ENCODE data around the gene SLC11A2.

SLC11A2 gene

DNA sequence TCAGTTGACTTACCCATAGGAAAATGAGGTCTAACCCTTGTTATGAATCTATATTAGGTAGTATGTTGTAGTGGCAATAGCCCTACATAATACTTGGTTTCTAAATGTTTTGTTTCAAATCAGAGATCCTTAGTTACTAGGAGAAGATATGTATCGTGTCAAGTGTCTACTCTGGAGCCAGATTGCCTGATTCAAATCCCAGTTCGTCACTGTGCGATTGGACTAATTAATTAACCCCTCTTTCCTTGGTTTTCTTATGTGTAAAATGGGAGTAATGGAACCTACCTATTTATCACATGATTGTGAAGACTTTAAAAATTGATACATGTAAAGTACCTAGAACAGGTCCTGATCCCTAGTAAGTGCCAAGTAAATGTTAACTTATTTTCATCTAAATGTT lies 23.3 kb upstream of the SLC11A2 start:
- no peak for DNase-seq (ENCODE audit: low read depth)
- TF ChIP-seq, protein P1, sequence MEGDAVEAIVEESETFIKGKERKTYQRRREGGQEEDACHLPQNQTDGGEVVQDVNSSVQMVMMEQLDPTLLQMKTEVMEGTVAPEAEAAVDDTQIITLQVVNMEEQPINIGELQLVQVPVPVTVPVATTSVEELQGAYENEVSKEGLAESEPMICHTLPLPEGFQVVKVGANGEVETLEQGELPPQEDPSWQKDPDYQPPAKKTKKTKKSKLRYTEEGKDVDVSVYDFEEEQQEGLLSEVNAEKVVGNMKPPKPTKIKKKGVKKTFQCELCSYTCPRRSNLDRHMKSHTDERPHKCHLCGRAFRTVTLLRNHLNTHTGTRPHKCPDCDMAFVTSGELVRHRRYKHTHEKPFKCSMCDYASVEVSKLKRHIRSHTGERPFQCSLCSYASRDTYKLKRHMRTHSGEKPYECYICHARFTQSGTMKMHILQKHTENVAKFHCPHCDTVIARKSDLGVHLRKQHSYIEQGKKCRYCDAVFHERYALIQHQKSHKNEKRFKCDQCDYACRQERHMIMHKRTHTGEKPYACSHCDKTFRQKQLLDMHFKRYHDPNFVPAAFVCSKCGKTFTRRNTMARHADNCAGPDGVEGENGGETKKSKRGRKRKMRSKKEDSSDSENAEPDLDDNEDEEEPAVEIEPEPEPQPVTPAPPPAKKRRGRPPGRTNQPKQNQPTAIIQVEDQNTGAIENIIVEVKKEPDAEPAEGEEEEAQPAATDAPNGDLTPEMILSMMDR (IDR thresholded peaks at IDR 0.05; ENCODE audit: low read depth, low read length, missing control alignments), result no peak
- in situ Hi-C loops (cut with HindIII; ENCODE audit: low sequenced_read_pairs), result no loop called here
- peak overlapping the region; percentile 82 for H3K4me3 ChIP-seq (ENCODE audit: low read depth, low read length)

DNA sequence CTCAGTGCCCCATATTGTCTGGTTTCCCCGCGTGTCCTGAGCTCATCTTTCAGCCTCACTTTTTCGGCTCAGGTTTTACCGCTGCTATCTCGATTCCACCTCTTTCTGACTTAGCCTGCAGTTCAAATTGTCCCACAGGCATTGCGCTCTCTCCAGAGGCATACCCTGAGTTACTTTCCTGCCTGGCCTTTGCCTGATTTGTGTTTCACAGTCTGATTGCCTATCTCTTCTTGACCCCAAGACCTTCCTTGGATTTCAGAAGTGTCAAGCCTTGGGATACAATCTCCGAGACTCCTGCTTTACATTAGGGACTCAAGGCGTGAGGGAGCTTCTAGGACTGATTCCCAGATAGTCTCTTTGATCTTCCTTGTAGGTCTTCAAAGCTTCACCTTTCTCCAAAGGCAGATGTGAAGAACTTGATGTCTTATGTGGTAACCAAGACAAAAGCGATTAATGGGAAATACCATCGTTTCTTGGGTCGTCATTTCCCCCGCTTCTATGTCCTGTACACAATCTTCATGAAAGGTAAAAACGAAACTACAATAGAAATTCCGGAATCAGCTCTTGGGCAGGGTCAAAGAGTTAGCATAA lies 22.6 kb upstream of the SLC11A2 start:
- TF ChIP-seq, protein P1 (IDR thresholded peaks at IDR 0.05; ENCODE audit: low read depth, low read length, missing control alignments), result no peak

DNA sequence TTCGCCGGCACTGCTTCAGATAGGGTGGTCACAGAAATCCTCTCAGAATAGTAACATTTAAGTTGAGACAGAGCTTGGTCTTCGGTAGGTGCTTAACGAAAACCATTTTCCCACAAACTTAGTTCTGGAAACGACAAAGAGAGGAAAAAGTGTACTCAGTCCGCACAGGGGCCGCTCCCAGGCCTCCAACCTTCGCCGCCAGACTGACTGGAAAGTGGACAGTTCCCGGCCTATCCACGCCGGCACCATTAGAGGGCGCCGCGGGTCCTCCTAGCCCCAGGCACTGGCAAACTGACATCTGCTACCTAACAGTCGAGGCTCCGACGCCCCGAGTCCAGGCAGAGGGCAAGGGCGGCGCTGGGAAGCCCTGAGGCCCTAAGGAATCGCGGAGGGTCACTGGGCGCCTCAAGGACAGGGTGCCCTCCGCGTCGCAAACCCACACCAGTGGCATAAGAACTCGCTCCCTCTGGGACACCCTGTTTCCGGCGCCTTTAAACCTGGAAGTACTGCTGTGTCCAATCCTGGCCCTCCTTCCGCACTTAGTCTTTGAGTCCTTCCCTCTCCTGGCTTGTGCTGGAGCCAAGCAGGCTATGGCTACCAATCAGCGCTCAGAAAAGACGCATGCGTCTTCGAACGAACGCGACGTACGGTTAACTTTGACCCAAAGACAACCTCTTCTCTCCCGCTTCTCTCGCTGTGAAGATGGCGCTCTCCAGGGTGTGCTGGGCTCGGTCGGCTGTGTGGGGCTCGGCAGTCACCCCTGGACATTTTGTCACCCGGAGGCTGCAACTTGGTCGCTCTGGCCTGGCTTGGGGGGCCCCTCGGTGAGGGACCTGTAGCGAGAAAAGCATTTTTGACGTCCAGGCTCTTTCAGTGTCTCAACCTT lies 21.7 kb upstream of the SLC11A2 start, which contains the start of gene LETMD1:
Gene LETMD1, plus strand, starts transcription at position 673 of the 886 bp plus-strand sequence. Its CDS starts 30 bp downstream, at position 703.
- TF ChIP-seq, protein P1 (IDR thresholded peaks at IDR 0.05; ENCODE audit: low read depth, low read length, missing control alignments), result peak; percentile 93
- in situ Hi-C loops (cut with HindIII; ENCODE audit: low sequenced_read_pairs), result no loop called here

More for the DNA sequence above, 22.6 kb upstream of the SLC11A2 start:
- peak overlapping the region; percentile 82 for H3K4me3 ChIP-seq (ENCODE audit: low read depth, low read length)
- no peak for DNase-seq (ENCODE audit: low read depth)
- in situ Hi-C loops (cut with HindIII; ENCODE audit: low sequenced_read_pairs), result no loop called here

DNA sequence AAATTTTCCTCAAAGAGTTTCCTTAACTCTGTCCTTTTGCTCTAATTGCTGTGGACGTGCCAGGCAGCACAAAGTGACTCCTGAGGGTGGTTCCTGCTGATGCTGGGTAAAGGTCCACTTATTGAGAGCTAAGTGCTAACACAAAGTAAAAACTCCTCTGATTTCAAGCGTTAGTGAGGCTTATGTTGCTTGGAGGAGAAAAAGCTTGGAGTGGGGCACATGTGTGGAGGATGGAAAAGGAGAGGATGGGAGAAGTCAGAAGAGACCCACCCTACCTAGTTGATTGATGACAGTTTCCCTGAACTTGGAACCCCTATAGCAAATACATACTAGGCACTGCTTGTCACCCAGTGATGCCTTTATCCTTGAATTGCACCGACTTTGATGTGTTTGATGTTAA lies 10.1 kb upstream of the SLC11A2 start:
- H3K4me3 ChIP-seq (ENCODE audit: low read depth, low read length), result no peak overlapping the region
- DNase-seq (ENCODE audit: low read depth), result no peak
- TF ChIP-seq, protein P1 (IDR thresholded peaks at IDR 0.05; ENCODE audit: low read depth, low read length, missing control alignments), result no peak
- in situ Hi-C loops (cut with HindIII; ENCODE audit: low sequenced_read_pairs), result no loop called here

More for the DNA sequence above, 21.7 kb upstream of the SLC11A2 start, which contains the start of gene LETMD1:
- H3K4me3 ChIP-seq (ENCODE audit: low read depth, low read length), result peak within 1 kb of the TSS; percentile 82
- DNase-seq (ENCODE audit: low read depth), result peak; percentile 97

DNA sequence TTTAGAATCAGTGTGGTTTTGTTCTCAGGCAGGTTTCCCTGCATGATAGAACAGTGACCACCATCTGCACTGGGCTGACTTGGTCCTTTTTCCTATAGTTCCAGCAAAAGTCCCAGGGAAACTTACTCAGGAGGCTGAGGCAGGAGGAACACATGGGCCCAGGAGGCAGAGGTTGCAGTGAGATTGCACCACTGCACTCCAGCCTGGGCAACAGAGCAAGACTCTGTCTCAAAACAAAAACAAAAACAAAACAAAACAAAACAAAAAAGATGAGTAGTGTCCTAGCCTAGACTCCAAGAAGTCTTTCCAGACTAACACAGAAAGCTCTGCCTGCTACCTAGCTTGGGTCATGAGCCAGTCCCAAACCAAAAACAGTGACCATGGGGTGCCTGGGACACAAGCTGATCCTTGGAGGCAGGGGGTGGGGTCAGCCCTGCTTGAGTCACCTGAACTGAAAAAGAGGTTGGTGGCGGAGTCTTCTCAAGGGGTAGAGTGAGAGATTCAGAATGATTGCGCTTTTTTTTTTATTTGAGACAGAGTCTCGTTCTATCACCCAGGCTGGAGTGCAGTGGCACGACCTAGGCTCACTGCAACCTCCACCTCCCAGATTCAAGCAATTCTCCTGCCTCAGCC lies 7.4 kb upstream of the SLC11A2 start:
- TF ChIP-seq, protein P1 (IDR thresholded peaks at IDR 0.05; ENCODE audit: low read depth, low read length, missing control alignments), result no peak
- no peak overlapping the region for H3K4me3 ChIP-seq (ENCODE audit: low read depth, low read length)
- DNase-seq (ENCODE audit: low read depth), result no peak
- in situ Hi-C loops (cut with HindIII; ENCODE audit: low sequenced_read_pairs), result no loop called here

DNA sequence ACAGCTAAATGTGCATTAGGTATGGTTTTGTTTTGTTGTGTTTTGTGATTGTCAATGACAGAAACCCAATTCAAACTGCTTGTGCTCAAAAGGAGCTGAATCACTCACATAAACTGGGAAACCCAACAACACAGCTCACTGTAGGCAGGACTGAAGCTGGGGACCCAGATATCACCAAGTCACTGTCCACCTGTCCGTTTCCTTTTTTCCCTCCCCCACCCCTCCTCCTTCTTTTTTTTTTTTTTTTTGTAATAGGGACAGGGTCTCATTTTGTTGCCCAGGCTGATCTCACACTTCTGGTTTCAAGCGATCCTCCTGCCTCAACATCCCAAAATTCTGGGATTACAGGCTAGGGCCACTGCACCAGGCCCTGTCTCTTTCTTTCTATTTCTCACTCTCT lies 6.9 kb upstream of the SLC11A2 start:
- DNase-seq (ENCODE audit: low read depth), result no peak
- no peak overlapping the region for H3K4me3 ChIP-seq (ENCODE audit: low read depth, low read length)
- in situ Hi-C loops (cut with HindIII; ENCODE audit: low sequenced_read_pairs), result no loop called here
- TF ChIP-seq, protein P1 (IDR thresholded peaks at IDR 0.05; ENCODE audit: low read depth, low read length, missing control alignments), result no peak

All from astrocyte of the cerebellum (primary cell).